ENCODE measurements around the gene NHLRC4.
"Not testable (repeated sequence)": the region's sequence is repeated elsewhere in the genome, so short reads cannot be mapped to it uniquely, and the experiment has no call there.

The NHLRC4 gene

DNA sequence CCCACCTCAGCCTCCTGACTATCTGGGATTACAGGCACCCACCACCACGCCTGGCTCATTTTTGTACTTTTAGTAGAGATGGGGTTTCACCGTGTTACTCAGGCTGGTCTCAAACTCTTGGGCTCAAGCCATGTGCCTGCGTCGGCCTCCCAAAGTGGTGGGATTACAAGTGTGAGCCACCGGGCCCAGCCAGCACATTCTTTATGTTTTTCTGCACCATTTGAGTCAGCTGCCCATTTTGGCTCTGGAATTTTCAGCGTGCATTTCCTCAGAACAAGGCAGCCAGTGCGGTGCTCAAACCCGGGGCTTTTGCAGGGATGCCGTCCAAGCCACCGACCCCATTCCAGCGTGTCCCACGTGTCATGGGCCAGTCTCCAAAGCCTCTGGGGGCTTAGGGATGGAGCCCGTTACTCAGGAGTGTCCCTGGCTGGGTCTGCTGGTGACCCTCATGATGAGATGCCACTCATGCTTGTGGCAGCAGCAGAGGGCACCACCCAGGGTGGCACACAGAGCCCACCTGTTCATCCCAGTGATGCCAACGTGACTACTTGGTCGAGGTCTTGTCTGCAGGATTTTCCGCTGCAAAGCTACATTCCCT is 19.3 kb downstream of the NHLRC4 start:
- no peak for DNase-seq

DNA sequence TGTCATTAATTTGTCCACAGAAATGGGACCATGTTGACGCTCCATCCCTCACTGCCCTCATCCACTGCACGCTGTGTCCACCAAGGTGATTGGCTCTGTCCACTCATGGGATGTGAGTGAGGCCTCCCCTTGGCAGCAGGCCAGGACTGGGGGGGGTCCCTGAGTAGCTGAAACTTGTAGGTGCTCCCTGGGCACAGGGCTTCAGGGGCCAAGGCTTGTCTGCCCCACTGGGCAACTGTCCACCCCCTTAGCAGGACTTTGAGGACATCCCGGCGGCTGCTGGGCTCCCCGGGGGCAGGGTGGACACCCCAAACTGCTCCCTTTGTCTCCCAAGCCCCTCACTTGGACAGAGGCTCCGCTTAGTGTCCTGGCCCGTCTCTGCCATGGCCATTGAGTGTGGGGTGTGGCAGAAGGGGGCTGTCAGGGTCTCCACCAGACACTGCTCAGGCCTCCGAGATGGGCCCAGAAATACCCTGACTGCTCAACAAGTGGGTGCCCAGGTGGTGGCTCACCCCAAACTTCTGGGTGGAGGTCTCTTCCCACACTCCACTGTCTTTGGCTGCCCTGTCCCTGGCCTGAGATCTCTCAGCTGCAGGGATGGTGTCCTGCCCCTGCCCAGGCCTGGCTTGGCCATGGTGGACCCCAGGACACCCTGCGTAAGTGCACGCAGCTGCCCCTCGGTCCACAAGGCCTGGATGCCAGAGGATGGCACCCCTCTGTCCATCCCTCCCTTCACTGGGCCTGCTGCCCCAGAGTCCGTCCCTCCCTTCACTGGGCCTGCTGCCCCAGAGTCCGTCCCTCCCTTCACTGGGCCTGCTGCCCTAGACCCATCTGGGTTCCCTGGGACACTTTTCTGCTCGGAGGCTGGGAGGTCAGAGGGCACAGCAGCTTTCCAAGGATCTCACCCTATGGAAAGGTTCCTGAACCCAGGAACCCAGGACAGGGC is 20.1 kb downstream of the NHLRC4 start:
- no peak for DNase-seq

DNA sequence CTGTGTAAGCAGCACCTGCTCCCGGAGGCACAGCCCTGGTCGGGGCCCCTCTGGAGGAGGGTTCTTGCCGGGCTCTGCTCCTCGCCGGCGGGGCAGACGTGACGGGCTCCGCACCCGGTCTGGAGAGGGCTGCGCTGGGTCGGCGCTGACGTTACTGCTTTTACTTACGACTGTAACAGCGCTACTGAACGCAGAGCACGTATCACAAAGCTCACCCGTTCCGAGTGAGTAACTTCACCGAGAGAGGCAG is 21.8 kb downstream of the NHLRC4 start:
- no peak for DNase-seq

DNA sequence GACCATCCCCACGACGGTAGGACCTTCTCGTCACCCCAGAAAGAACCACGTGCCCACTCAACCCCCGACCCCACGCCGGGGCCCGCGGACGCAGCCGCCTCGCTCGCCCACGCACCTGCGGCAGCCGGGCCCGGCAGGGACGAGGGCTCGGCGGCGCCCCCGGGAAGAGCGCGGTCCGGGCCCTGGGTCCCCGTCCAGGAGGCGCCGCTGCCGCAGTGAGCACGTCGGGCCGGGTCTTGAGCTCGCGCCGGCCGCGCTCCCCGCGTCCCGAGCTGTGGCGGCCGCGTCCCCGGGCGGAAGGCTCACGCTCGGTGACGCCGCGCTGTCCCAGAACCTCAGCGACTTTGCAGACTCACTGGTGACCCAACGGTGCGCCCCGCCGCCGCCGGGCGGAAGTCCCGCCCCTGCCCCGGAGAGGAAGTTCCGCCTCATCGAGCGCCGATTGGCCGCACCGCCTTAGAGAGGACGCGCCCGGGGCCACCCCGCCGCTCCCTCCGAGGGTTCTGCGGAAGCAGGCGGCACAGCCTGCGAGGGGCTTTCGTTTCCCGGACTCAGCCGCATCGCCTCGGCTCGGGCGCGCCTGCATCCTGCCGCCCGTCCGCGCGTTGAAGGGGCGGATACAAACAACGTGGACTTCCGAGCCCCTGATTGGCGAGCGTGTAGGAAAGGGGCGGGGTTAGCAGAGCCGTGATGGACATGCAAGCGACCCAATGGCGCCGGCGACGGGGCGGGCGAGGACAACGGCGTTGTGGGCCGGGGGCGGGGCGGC is 22.3 kb downstream of the NHLRC4 start:
- peak; percentile 98 for DNase-seq

DNA sequence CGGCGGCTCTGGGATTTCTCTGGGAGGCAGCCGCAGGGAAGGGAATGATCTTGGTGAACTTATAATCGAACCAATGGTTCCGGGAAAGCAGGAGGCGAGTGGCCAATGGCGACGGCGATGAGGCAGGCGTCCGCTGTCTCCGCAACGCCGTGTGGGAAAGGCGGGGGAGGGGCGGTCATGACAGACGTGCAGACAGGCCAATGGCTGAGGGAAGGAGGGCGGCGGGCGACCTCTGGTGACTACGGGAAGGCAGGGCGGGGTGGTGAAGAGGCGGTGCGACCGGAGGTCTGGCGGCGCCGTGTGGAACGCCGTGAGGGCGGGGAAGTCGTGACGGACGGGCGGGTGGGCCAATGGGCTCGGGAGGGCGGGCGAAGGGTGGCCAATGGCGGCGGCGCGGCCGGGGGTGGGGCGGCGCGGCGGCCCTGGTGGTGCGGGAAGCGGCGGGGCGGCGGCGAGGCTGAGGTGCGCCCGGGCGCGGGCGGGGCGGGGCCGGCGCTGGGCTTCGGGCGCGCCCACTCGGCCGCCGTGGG is 22.9 kb downstream of the NHLRC4 start, which contains the start of gene RAB40C:
Gene RAB40C (plus strand): TSS at position 409 of the 530 bp plus-strand sequence. CDS start 226 bp downstream, outside the sequence.
- peak; percentile 99 for DNase-seq

DNA sequence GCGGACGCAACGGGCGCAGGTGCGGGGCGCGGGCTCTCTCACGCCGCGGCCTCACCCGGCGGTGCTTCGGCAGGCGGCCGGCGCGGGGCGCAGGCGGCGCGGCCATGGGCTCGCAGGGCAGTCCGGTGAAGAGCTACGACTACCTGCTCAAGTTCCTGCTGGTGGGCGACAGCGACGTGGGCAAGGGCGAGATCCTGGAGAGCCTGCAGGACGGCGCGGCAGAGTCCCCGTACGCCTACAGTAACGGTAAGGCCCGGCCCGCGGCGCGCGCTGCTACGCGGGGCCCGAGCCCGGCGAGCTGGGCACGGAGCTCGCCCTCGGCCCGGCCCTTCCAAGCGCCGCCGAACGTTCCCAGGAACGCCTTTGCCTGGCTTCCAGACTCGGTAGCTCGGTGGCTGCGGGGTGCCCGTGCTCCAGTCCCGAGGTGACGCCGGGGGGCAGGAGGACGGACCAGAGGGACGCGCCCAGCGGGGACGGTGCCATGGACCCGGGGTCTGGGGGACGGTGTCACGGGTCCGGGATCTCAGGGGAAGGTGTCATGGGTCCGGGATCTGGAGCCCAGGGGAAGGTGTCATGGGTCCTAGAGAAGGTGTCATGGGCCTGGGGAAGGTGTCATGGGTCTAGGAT is 23.5 kb downstream of the NHLRC4 start:
- DNase-seq: no peak

DNA sequence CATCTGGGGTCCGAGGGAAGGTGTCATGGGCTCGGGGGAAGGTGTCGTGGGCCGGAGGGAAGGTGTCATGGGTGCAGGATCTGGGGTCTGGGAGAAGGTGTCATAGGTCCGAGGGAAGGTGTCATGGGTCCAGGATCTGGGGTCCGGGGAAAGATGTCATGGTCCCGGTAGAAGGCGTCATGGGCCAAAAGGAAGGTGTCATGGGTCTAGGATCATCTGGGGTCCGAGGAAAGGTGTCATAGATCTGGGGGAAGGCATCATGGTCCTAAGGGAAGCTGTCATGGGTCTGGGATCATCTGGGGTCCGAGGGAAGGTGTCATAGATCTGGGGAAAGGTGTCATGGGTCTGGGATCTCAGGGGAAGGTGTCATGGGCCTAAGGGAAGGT is 24.0 kb downstream of the NHLRC4 start:
- DNase-seq: no peak

DNA sequence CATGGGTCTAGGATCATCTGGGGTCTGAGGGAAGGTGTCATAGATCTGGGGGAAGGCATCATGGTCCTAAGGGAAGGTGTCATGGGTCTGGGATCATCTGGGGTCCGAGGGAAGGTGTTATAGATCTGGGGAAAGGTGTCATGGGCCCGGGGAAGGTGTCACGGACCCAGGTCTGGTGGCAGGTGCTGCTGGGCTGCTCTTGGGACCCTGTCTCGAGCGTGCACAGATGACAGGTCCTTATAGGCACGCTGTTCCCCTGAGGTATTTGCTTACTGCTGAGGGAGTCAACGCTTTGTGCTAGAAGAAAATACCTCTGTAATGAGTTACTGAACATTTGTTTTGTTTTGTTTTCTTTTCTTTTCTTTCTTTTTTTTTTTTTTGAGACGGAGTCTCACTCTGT is 24.4 kb downstream of the NHLRC4 start:
- no peak for DNase-seq

DNA sequence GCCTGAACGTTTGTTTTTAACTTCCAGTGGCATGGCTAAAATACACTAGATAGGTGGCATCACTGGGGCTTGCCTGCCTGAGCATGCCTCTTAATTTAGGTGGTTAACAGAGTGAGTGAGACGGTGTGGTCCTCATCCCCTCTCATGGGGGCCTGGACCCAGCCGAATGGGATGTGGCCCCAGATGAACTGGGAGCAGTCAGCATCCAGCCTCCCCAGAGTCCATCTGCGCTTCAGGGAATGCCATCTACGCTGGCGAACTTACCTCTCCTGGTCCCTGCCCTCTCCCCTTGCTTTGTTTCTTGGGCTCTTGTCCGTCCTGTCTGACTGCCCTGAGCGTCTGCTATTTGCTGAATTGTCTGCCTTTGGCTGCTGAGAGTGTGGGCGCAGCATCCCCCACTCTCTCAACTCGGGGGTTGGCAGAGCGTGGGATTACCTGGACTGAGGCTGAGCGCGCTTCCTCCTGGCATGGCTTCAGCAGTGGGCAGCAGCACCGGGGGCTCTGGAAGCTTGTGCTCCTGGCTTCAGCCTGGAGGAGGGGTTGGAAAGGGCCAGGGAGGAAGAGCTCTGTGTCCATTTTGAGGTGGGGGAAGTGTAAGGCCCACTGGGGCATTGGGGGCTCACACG is 25.2 kb downstream of the NHLRC4 start:
- DNase-seq: no peak

DNA sequence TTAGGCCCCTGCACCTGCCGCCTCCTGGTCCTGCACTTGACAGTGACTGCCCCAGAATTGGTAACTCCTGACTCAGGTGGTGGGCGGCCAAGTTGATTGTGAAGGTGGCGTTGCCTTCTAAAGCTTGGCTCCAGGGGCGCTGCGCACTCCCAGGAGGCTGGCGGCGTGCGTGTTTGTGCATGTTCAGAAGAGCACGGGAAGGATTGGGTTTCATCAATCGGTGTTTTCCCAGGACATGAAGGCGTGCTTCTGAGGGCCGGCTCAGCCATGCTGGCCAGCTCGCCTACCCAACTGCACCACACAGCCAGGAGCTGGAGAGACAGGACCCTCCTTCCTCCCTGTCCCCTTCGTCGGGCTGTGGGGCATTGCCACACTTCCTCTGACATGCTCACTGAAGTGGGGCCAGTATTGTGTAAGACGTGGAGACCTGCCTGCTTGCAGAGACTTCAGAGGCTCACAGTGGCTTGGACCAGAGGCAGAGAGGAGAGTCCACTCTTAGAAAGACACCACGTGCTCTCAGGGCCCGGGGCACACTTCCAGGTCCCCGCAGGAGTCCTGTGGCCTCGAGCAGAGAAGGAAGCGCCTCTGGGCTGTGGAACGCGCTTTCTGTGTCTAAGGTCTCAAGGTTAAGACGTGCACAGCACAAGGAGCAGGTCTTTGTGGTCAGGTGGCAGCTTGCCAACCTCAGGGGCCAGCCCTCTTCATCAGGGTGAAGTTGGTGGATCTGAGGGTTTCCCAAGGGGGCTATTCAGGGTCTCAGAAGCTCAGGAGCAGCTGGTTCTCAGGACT is 25.9 kb downstream of the NHLRC4 start:
- no peak for DNase-seq

DNA sequence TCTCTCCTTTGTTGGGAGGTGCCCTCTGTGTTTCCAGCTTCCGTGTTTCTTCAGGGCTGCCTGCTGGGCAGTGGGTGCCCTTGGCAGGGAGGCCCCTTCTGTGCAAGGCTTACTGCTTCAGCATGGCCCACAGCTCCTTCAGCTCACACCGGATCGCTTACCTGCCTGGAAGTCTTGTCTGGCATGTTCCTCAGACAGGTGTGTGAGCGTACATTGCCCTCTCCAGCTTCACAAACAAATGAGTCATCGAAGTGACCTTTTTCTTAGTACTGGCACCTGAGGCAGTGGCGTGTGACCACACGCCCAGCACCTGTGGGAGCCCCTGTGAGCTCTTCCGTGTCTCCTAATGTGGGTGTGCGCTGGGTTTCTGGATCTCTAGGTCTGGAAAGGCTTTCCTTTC is 26.6 kb downstream of the NHLRC4 start:
- DNase-seq: no peak

DNA sequence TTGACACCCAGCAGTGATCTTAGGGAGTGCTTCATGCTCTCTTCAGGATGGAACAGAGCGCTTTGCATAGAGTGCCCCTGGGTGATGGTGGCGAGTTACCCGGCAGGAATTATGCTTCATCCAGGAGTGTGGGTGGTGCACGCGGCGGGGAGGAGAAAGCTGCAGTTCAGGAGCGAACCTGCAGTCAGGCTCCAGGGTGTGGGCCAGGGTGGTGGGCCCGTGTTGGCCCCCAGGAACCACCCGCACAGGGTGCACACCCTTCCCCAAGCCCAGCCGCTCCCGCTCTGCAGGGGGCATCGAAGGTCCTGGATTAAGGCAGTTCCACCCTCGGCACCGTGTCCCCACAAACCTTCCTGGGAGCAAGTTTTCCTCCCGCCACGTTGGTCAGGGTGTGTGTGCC is 27.0 kb downstream of the NHLRC4 start:
- DNase-seq: no peak

DNA sequence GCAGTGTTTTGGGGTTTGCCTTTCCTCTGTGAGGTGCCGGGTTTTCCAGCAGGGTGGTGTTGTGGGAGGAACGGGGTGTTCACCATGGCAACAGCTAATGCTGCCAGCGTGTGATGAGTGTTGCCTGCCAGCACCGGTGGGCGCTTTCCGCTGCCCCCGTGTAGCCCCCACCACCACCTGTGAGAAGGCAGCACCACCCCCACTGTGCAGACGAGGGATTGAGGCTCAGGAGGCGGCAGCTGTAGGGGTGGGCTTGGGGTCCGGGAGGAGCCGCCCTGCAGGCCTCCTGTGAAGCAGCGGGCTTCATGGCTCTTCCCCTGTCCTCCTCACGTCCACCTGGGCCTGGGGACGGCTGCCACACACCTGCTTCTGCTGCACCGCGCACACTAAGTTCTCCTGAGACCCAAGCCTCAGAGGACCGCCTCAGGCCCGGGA is 28.3 kb downstream of the NHLRC4 start:
- DNase-seq: no peak

DNA sequence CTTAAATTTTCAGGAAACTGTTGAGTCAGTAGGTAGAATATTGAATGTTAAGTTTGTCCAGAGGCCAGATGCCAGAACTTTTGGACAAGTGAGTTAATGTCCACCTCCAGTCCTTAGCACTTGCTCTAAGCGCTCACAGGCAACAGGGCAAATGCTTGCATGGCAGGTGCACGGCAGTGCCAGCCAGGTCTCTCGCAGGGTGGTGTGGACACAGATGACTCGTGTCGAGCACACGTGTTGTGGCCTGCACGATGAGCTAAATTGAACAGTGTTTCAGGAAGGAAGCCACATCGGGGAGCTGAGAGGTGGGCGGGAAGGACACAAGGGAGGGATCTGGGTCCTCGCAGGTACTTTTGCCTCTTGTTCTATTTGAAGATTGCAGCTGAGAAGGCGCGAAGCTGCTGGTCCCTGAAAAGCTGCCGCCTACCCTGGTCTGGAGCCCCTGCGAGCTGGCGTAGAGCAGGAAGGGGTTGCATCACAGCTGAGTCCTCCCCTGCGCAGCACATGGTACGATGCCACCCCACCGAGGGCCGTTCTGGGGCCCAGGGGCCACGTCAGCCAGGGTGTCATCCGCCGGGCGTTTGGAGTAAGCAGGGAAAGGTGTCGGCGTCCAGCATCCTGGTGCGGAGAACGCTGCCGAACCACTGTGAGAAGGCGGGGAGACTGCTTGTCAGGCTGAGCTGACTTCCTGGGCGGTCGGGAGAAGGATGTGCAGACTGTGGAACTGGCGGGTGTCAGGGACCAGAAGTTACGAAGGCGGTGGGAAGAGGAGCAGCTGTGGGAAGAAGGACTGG is 29.3 kb downstream of the NHLRC4 start:
- no peak for DNase-seq

DNA sequence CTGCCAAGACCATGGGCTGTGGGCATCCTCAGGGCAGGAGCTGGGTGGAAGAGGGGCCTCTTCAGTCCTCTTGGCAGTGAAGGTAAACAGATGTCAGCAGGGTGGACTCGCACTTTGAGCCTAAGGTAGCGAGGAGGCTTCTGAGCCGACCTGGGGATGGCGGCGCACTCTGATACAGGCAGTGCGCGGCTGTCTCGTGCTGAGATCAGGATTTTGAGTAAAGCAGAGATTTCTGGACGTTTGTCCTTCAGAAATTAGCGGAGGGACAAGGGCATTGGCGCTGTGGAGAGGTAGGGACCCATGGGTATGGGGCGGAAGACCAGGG is 29.9 kb downstream of the NHLRC4 start:
- no peak for DNase-seq

DNA sequence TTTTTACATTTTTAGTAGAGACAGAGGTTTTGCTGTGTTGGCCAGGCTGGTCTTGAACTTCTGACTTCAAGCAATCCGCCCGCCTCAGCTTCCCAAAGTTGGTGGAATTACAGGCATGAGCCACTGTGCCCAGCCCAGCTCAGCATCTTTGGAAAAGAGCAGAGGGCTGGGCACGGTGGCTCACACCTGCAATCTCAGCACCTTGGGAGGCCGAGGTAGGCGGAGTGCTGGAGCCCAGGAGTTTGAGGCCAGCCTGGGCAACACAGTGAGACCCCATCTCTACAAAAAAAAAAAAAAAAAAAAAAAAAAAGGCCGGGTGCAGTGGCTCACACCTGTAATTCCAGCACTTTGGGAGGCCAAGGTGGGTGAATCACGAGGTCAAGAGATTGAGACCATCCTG is 30.9 kb downstream of the NHLRC4 start:
- not testable (repeated sequence) for DNase-seq

DNA sequence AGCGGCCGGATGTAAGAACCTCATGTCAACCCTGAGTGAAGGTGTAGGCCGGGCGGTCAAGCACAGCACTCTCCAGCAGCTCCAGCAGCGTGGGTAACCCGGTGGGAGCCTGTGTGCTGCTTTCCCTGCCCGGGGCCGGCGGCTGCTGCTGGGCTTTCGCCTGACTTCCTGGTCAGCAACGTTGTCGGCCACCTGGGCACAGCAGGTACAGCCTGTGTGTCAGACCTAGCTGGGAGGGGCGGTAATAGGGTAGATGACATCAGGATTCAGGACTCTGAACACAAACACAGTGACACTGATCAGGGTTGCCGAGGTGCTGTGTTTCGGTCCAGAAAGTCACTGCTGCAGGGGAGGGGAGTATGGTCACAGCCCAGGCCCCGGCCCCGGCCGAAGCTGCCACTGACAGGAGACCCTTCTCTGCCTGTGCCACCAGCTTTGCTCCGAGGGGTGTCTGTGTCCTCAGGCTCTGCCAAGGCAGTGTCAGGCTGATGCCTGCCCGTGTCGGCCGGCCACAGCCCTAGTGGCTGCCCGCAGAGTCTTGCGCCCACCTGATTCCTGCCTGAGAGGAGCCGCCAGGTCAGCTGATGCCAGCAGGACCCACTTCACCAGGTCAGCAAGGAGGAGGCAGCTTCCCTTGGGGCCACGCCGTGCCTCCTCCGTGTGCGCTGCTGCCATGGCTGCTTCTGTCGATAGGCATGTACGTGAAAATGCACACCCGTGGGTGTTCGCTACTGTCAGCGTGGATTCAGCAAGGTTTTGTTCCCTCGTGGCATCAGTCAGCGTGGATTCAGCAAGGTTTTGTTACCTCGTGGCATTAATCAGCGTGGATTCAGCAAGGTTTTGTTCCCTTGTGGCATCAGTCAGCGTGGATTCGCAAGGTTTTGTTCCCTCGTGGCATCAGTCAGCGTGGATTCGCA is 32.3 kb downstream of the NHLRC4 start:
- DNase-seq: no peak

DNA sequence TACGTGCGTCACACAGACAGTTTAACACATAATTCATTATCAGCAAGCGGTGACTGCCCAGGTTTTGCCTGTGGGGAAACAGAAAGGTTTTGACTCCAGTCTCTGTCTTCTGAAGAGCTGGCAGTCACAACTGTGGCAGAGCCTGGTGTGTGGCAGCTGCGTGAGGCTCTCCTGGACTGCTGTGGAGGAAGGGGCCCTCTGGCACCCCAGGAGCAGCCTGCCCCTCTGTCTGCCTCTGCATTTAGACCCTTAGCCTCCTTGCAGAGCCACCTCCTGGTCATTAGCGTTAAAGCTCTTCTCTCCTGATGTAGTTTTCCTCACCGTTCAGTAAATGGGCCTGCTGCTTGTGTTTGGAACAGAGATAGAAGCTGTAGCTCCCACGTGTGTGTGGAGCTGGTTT is 34.0 kb downstream of the NHLRC4 start:
- no peak for DNase-seq

DNA sequence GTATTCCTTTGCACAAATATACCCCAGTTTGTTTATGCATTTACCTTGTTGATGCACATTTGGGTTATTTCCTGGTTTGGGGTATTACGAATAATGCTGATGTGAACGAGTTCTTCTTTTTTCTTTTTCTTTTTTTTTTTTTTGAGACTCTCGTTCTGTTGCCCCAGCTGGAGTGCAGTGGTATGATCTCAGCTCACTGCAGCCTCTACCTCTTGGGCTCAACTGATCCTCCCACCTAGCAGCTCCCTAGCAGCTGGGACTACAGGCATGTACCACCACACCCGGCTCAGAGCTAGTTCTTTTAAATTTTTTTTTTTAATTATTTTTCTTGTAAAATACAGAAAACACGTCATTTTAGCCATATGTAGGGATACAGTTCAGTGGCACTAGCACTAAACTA is 37.1 kb downstream of the NHLRC4 start:
- no peak for DNase-seq
